Subcutaneous abdominal adipose tissue (tissue), 5 donors: ENCODE results near the gene TAF11L11.
"Not testable (repeated sequence)": the region's sequence is repeated elsewhere in the genome, so short reads cannot be mapped to it uniquely, and the experiment has no call there.

Experiments
- H3K27ac ChIP-seq: one replicate; pipeline ENCODE4 v1.7.0; 2013; ENCODE audit warnings: low read depth, mild to moderate bottlenecking, inconsistent platforms, low read length, moderate library complexity
- H3K27me3 ChIP-seq, 5 donors: one replicate each; pipeline ENCODE4 v1.7.0; 2013; ENCODE audit warnings: low read length in 5 of 5, inconsistent platforms in 1 of 5; ENCODE audit not compliant: control insufficient read depth in 5 of 5, insufficient read depth in 4 of 5
- H3K36me3 ChIP-seq, 5 donors: one replicate each; pipeline ENCODE4 v1.7.0; 2013; ENCODE audit warnings: low read length in 5 of 5; ENCODE audit not compliant: control insufficient read depth in 5 of 5, insufficient read depth in 5 of 5
- H3K4me1 ChIP-seq, 5 donors: one replicate each; pipeline ENCODE4 v1.7.0; 2013; ENCODE audit warnings: low read length in 5 of 5, mild to moderate bottlenecking in 3 of 5, moderate library complexity in 1 of 5; ENCODE audit not compliant: control insufficient read depth in 5 of 5, insufficient read depth in 5 of 5
- H3K4me3 ChIP-seq, 5 donors: one replicate each; pipeline ENCODE4 v1.7.0; 2013; ENCODE audit warnings: low read length in 5 of 5, low read depth in 1 of 5
- H3K9ac ChIP-seq, 5 donors: one replicate each; pipeline ENCODE4 v1.7.0; 2013; ENCODE audit warnings: low read length in 5 of 5, mild to moderate bottlenecking in 4 of 5, moderate library complexity in 3 of 5
- H3K9me3 ChIP-seq, 5 donors: one replicate each; pipeline ENCODE4 v1.7.0; 2013; ENCODE audit warnings: low read length in 5 of 5; ENCODE audit not compliant: control insufficient read depth in 5 of 5
- donor health status: healthy.
- donor health status: healthy.
- donor health status: healthy.
- donor health status: healthy.
- donor health status: healthy.

The TAF11L11 gene

DNA sequence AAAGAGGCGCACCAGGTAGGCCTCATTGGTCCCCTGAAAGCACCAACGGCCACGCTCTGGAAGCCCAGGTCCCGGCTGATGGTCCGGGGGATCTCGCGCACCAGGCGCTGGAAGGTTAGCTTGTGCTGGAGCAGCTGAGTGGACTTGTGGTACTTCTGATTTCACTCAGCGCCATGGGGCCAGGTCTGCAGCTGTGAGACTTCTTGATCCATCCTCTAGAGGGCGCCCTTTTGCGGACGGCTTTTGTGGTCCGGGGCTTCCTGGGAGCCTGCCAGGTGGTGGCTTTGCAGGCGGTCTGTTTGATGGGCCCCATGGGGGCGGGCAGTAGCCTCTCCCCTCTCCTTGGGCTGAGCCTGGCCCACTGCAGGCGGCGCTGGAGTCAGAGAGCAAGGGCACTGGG, 16.6 kb downstream of the TAF11L11 start:
- H3K27ac ChIP-seq = no peak overlapping the region
- no peaks in the 10 kb centered on the region for H3K9me3 ChIP-seq
- H3K36me3 ChIP-seq = no peaks in the 10 kb centered on the region
- H3K4me3 ChIP-seq = no peak overlapping the region
- H3K27me3 ChIP-seq = no peaks in the 10 kb centered on the region
- H3K4me1 ChIP-seq = no peaks in the 10 kb centered on the region
- H3K9ac ChIP-seq = no peak overlapping the region

DNA sequence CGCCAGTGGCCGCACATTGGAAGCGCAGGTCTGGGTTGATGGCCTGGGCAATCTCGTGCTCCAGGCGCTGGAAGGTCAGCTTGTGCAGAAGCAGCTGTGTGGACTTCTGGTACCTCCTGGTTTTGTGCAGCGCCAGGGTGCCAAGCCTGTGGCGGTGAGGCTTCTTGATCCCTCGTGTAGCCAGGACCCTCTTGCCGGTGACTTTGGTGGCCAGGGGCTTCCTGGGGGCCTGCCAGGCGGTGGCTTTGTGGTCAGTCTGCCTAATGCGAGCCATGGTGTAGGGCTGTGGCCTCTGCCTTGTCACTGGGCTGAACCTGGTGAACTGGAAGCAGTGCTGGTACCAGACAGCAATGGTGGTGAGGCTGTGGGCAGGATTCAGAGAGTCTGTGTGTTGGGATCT, 21.7 kb downstream of the TAF11L11 start:
- no peak overlapping the region for H3K27ac ChIP-seq
- H3K9ac ChIP-seq = no peak overlapping the region
- H3K9me3 ChIP-seq = no peaks in the 10 kb centered on the region
- no peaks in the 10 kb centered on the region for H3K36me3 ChIP-seq
- H3K27me3 ChIP-seq = no peaks in the 10 kb centered on the region
- no peak overlapping the region for H3K4me3 ChIP-seq
- no peaks in the 10 kb centered on the region for H3K4me1 ChIP-seq

DNA sequence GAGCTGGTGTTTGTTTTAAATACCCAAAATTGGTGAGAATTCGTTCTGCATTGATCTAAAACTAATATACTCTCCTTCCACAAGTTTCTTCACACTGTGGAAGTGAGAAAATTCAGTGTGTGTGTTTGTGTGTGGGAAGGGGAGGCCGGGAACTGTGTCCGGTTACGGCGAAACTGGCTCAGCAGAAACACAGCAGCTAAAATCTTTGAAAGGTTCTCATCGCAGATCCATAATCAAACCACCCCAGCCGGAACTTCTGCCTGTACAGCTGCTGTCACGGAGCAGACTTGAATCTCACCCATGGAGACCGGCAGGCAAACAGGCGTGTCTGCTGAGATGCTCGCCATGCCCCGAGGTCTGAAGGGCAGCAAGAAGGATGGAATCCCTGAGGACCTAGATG, 27.8 kb downstream of the TAF11L11 start, which contains the start of gene TAF11L13:
Gene TAF11L13 (plus strand): TSS at position 301 of the 400 bp plus-strand sequence.
- not testable (repeated sequence) for H3K9me3 ChIP-seq, H3K9ac ChIP-seq, H3K27me3 ChIP-seq, H3K36me3 ChIP-seq, H3K4me1 ChIP-seq, H3K4me3 ChIP-seq, H3K27ac ChIP-seq

DNA sequence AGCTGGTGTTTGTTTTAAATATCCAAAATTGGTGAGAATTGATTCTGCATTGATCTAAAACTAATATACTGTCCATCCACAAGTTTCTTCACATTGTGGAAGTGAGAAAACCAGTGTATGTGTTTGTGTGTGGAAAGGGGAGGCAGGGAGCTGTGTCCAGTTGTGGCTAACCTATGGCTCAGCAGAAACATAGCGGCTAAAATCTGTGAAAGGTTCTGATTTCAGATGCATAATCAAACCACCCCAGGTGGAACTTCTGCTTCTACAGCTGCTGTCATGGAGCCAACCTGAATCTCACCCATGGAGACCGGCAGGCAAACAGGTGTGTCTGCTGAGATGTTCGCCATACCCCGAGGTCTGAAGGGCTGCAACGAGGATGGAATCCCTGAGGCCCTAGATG, 30.2 kb downstream of the TAF11L11 start, which contains the start of gene TAF11L14:
Gene TAF11L14 (plus strand): TSS at position 301 of the 400 bp plus-strand sequence.
- Histone ChIP-seq H3K4me3 (no peak within 1 kb of the TSS), H3K9ac (no peak within 1 kb of the TSS), H3K4me1 (no peaks in the 10 kb centered on the region), H3K36me3 (no peaks in the 10 kb centered on the region), H3K27me3 (no peaks in the 10 kb centered on the region), H3K27ac (no peak within 1 kb of the TSS), H3K9me3 (no peaks in the 10 kb centered on the region)

DNA sequence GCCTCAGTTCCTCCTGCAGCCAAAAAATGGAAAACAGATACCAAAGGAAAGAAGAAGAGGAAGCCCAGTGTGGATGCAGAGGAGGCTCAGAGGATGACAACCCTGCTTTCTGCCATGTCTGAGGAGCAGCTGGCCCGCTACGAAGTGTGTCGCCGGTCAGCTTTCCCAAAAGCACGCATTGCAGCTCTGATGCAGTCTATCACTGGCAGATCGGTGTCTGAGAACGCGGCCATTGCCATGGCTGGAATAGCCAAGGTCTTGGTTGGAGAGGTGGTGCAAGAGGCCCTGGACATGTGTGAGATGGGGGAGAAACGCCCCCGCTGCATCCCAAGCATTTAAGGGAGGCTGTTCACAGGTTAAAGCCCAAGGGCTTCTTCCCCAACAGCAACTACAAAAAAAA, 45.2 kb downstream of the TAF11L11 start:
- H3K36me3 ChIP-seq, H3K27me3 ChIP-seq, H3K9ac ChIP-seq, H3K4me3 ChIP-seq, H3K27ac ChIP-seq, H3K4me1 ChIP-seq, H3K9me3 ChIP-seq: not testable (repeated sequence)

DNA sequence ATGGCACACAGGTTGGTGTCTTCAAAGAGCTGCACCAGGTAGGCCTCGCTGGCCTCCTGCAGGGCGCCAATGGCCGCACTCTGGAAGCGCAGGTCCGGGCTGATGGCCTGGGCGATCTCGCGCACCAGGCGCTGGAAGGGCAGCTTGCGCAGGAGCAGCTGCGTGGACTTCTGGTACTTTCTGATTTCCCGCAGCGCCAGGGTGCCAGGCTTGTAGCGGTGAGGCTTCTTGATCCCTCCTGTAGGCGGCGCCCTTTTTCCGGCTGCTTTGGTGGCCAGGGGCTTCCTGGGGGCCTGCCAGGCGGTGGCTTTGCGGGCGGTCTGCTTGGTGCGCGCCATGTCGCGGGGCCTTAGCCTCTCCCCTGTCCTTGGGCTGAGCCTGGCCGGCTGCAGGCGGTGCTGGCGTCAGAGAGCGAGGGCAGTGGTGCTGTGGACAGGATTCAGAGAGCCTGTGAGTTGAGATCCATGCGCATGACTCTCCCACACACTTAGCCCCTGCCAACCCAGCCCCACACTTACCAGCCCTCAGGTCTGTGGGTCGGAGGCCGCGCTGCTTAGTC, 51.3 kb downstream of the TAF11L11 start:
- not testable (repeated sequence) for H3K4me1 ChIP-seq, H3K9me3 ChIP-seq, H3K4me3 ChIP-seq, H3K36me3 ChIP-seq, H3K27me3 ChIP-seq, H3K27ac ChIP-seq, H3K9ac ChIP-seq
